ENCODE data around the gene R3HDM2.

DNA sequence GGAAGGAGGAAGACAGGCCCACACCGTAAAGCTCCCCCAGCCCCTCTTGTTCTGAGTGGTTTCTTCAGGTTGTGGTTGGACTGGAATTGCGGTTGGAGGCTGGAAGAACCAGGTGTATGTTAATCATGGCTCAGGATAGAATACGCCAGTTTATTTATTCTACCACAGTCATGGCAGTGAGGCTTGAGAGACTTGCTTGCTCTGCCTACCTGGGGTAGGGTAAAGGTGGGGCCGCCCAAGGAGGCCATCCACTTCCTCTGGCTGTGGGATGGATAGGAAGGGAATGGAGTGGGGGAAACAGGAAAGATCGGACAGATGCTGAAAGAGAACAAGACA lies 193.3 kb downstream of the R3HDM2 start:
- TF ChIP-seq, protein P1, sequence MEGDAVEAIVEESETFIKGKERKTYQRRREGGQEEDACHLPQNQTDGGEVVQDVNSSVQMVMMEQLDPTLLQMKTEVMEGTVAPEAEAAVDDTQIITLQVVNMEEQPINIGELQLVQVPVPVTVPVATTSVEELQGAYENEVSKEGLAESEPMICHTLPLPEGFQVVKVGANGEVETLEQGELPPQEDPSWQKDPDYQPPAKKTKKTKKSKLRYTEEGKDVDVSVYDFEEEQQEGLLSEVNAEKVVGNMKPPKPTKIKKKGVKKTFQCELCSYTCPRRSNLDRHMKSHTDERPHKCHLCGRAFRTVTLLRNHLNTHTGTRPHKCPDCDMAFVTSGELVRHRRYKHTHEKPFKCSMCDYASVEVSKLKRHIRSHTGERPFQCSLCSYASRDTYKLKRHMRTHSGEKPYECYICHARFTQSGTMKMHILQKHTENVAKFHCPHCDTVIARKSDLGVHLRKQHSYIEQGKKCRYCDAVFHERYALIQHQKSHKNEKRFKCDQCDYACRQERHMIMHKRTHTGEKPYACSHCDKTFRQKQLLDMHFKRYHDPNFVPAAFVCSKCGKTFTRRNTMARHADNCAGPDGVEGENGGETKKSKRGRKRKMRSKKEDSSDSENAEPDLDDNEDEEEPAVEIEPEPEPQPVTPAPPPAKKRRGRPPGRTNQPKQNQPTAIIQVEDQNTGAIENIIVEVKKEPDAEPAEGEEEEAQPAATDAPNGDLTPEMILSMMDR (conservative IDR thresholded peaks at IDR 0.05; ENCODE audit: low read length) = no peak
- TF ChIP-seq EZH2phosphoT487 (IDR thresholded peaks at IDR 0.05; ENCODE audit: borderline replicate concordance, low read depth, low read length) = no peak
